Endothelial cell (in vitro differentiated cells): ENCODE results near the gene PRKG1. TPM values are rescaled to one million over a fixed set of nuclear protein-coding genes. Genes with fewer than 3 reads are reported as not detected.

ENCODE experiments used
- DNase-seq: peaks from one replicate; pipeline ENCODE4 v3.0.0; 2021; ENCODE audit warnings: low spot score
- H3K27ac Mint-ChIP-seq: one replicate; pipeline ENCODE4 v1.8.0; 2021; ENCODE audit warnings: mixed read lengths, inconsistent platforms; ENCODE audit not compliant: unreplicated experiment
- H3K27me3 Mint-ChIP-seq: one replicate; pipeline ENCODE4 v1.8.0; 2021; ENCODE audit warnings: mild to moderate bottlenecking, moderate library complexity, mixed read lengths, inconsistent platforms; ENCODE audit not compliant: unreplicated experiment
- H3K36me3 Mint-ChIP-seq: one replicate; pipeline ENCODE4 v1.8.0; 2021; ENCODE audit warnings: mild to moderate bottlenecking, low read depth, mixed read lengths, inconsistent platforms; ENCODE audit not compliant: unreplicated experiment
- H3K4me1 Mint-ChIP-seq: one replicate; pipeline ENCODE4 v1.8.0; 2021; ENCODE audit warnings: mild to moderate bottlenecking, mixed read lengths, inconsistent platforms; ENCODE audit not compliant: unreplicated experiment
- H3K4me3 Mint-ChIP-seq: one replicate; pipeline ENCODE4 v1.8.0; 2021; ENCODE audit warnings: mild to moderate bottlenecking, mixed read lengths, inconsistent platforms; ENCODE audit not compliant: unreplicated experiment
- H3K9me3 Mint-ChIP-seq: one replicate; pipeline ENCODE4 v1.8.0; 2021; ENCODE audit warnings: mixed read lengths, inconsistent platforms; ENCODE audit not compliant: unreplicated experiment
- CTCF ChIP-seq: fragments of 200-600 bp; sonication (generic); IDR thresholded peaks from one replicate; pipeline ENCODE4 v1.5.0; 2021; ENCODE audit warnings: antibody characterized with exemption; ENCODE audit not compliant: unreplicated experiment
- total RNA-seq: library from RNA; stranded (reverse); fragmentation: NEBNext Ultra II Directional; extraction: Animal tissue kit (Norgen Biotek cat#: 25700); gene quantifications from one replicate; pipeline ENCODE4 v1.2.1, GENCODE V29; 2021; ENCODE audit not compliant: unreplicated experiment

PRKG1 gene
- total RNA-seq, 1 donor from 2014 or later, result 10.7 TPM

DNA sequence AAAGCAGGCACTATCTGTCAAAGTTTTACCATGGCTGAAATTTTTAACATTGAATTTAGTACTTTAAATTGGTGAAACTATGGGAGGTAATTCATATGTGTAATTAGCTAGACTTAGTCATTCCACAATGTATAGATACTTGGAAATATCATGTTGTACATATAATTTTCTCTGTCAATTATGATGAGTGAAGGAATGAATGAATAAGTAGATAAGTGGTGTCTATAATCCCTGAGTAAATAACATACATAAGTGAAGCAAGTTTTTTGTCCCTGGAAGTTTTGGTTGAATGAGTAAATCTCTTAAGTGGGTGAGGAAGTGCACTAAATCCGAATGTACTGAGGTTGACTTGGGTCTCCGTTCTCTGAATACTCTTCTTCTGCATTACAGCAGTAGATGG lies 424.1 kb downstream of the PRKG1 start:
- H3K4me3 Mint-ChIP-seq, result no peak overlapping the region
- no peak overlapping the region for H3K27ac Mint-ChIP-seq

DNA sequence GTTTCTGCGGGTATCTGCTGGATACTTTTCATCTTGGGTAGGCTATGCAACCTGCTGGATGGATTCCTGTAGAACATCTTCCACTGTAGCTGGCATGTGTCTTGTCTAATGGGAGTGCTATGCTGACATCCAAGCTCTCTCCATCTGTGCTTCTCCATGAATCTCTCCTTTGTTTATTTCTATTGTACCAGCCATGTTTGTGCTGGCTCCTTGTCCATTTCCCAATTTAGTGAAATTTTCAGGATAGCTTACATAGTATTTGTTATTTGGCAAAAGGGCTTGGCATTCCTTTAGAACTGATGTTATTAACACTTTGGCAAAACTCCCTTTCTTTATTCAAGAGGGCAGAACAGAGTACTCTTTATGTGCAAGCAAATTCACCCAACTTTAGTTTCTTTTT lies 427.1 kb downstream of the PRKG1 start:
- TF ChIP-seq CTCF, result no peak
- Mint-ChIP-seq H3K4me3 (no peak overlapping the region), H3K27me3 (peaks cover 2% of the 10 kb centered on the region), H3K4me1 (no peaks in the 10 kb centered on the region), H3K27ac (no peak overlapping the region), H3K36me3 (no peaks in the 10 kb centered on the region), H3K9me3 (no peaks in the 10 kb centered on the region)
- no peak for DNase-seq

More for the DNA sequence above, 424.1 kb downstream of the PRKG1 start:
- Mint-ChIP-seq H3K27me3 (peaks cover 2% of the 10 kb centered on the region), H3K9me3 (no peaks in the 10 kb centered on the region), H3K36me3 (no peaks in the 10 kb centered on the region), H3K4me1 (no peaks in the 10 kb centered on the region)
- DNase-seq, result no peak
- TF ChIP-seq CTCF, result no peak

- no peak overlapping the region for H3K27ac Mint-ChIP-seq
- no peaks in the 10 kb centered on the region for H3K9me3 Mint-ChIP-seq
- DNase-seq, result no peak
- H3K4me3 Mint-ChIP-seq, result no peak overlapping the region
- no peak for TF ChIP-seq CTCF
- H3K27me3 Mint-ChIP-seq, result peaks cover 2% of the 10 kb centered on the region
- H3K36me3 Mint-ChIP-seq, result no peaks in the 10 kb centered on the region
- H3K4me1 Mint-ChIP-seq, result no peaks in the 10 kb centered on the region
These were observed 427.8 kb downstream of the PRKG1 start for GRCh38 chr10:51502124-51502523.

- Mint-ChIP-seq H3K9me3 (no peaks in the 10 kb centered on the region), H3K4me1 (no peaks in the 10 kb centered on the region), H3K4me3 (no peak overlapping the region), H3K27ac (no peak overlapping the region), H3K27me3 (peaks cover 2% of the 10 kb centered on the region), H3K36me3 (no peaks in the 10 kb centered on the region)
- TF ChIP-seq CTCF, result no peak
- no peak for DNase-seq
These were observed 429.1 kb downstream of the PRKG1 start for GRCh38 chr10:51503378-51503777.

GRCh38 chr10:51507476-51507875 lies 433.2 kb downstream of the PRKG1 start:
- H3K27ac Mint-ChIP-seq, result no peak overlapping the region
- H3K4me3 Mint-ChIP-seq, result no peak overlapping the region
- no peaks in the 10 kb centered on the region for H3K36me3 Mint-ChIP-seq
- H3K27me3 Mint-ChIP-seq, result no peaks in the 10 kb centered on the region
- no peaks in the 10 kb centered on the region for H3K9me3 Mint-ChIP-seq
- DNase-seq, result no peak
- no peaks in the 10 kb centered on the region for H3K4me1 Mint-ChIP-seq
- no peak for TF ChIP-seq CTCF
